GM18519 (cell line): ENCODE results near the gene LRRC25.

ENCODE experiments used
- ATAC-seq: cut with Tn5 transposase; IDR thresholded peaks from one replicate; pipeline ENCODE4 v1.9.1; 2021; ENCODE audit warnings: mild to moderate bottlenecking, moderate library complexity; ENCODE audit not compliant: unreplicated experiment, low FRiP score

Gene LRRC25

GRCh38 chr19:18436671-18437490, 39.5 kb upstream of the LRRC25 start:
- no peak for ATAC-seq

GRCh38 chr19:18435842-18436670, 38.6 kb upstream of the LRRC25 start:
- no peak for ATAC-seq

GRCh38 chr19:18435178-18435841, 37.9 kb upstream of the LRRC25 start:
- no peak for ATAC-seq

- no peak for ATAC-seq
Observed at GRCh38 chr19:18434411-18435175, 37.2 kb upstream of the LRRC25 start.

GRCh38 chr19:18433735-18434398, 36.4 kb upstream of the LRRC25 start:
- no peak for ATAC-seq

GRCh38 chr19:18433015-18433691, 35.7 kb upstream of the LRRC25 start:
- ATAC-seq = no peak

- ATAC-seq = no peak
Observed at GRCh38 chr19:18432275-18433014, 35.0 kb upstream of the LRRC25 start.

GRCh38 chr19:18431351-18432197, 34.2 kb upstream of the LRRC25 start:
- no peak for ATAC-seq

GRCh38 chr19:18430417-18431144, 33.2 kb upstream of the LRRC25 start:
- ATAC-seq = no peak

- no peak for ATAC-seq
Observed at GRCh38 chr19:18429717-18430416, 32.4 kb upstream of the LRRC25 start.

GRCh38 chr19:18428787-18429674, 31.6 kb upstream of the LRRC25 start:
- ATAC-seq = peak; percentile 60

- ATAC-seq = no peak
Observed at GRCh38 chr19:18428173-18428786, 30.9 kb upstream of the LRRC25 start.

- no peak for ATAC-seq
Observed at GRCh38 chr19:18427743-18428113, 30.3 kb upstream of the LRRC25 start.

GRCh38 chr19:18427080-18427742, 29.8 kb upstream of the LRRC25 start:
- ATAC-seq = no peak

GRCh38 chr19:18426416-18426767, 29.0 kb upstream of the LRRC25 start:
- no peak for ATAC-seq
